ENCODE measurements around the gene CSTF3.

DNA sequence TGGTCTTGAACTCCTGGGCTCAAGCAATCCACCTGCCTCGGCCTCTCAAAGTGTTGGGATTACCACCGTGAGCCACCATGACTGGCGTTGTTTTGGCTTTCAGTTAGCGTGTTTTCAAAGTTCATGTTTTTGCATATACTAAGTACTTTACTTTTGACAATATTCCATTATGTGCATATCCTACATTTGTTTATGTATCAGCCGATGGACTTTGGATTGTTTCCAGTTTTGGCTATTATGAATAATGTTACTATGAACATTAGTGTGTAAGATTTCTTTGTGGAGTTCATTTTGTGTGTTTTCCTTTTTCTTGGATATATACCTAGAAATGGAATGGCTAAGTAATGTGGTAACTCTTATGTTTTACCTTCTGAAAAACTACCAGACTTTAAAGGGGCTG lies 9.9 kb downstream of the CSTF3 start:
- TF ChIP-seq, protein P1, sequence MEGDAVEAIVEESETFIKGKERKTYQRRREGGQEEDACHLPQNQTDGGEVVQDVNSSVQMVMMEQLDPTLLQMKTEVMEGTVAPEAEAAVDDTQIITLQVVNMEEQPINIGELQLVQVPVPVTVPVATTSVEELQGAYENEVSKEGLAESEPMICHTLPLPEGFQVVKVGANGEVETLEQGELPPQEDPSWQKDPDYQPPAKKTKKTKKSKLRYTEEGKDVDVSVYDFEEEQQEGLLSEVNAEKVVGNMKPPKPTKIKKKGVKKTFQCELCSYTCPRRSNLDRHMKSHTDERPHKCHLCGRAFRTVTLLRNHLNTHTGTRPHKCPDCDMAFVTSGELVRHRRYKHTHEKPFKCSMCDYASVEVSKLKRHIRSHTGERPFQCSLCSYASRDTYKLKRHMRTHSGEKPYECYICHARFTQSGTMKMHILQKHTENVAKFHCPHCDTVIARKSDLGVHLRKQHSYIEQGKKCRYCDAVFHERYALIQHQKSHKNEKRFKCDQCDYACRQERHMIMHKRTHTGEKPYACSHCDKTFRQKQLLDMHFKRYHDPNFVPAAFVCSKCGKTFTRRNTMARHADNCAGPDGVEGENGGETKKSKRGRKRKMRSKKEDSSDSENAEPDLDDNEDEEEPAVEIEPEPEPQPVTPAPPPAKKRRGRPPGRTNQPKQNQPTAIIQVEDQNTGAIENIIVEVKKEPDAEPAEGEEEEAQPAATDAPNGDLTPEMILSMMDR (IDR thresholded peaks at IDR 0.05) = no peak
- TF ChIP-seq POLR2AphosphoS5 (IDR thresholded peaks at IDR 0.05) (no peak), POLR2A (IDR thresholded peaks at IDR 0.05) (no peak)
